Neural progenitor cell (in vitro differentiated cells): Measurements from ENCODE around the gene RORB.
"Not testable (repeated sequence)": the region's sequence is repeated elsewhere in the genome, so short reads cannot be mapped to it uniquely, and the experiment has no call there.

Experiments
- EZH2 ChIP-seq: fragments of 200-600 bp; sonication (generic); IDR thresholded peaks from 2 replicates; pipeline ENCODE4 v1.6.1; 2017; ENCODE audit warnings: antibody characterized with exemption, mild to moderate bottlenecking, moderate library complexity
- EZH2phosphoT487 ChIP-seq: fragments of 200-600 bp; sonication (generic); IDR thresholded peaks from 2 replicates; pipeline ENCODE4 v1.6.1; 2017; ENCODE audit warnings: antibody characterized with exemption
- TF ChIP-seq, protein P1 (sequence below): fragments of 200-600 bp; sonication (generic); IDR thresholded peaks from 2 replicates; pipeline ENCODE4 v1.5.1; 2017; ENCODE audit warnings: antibody characterized with exemption, mild to moderate bottlenecking

GRCh38 chr9:74530458-74530857 is 33.3 kb downstream of the RORB start:
- TF ChIP-seq, protein P1, sequence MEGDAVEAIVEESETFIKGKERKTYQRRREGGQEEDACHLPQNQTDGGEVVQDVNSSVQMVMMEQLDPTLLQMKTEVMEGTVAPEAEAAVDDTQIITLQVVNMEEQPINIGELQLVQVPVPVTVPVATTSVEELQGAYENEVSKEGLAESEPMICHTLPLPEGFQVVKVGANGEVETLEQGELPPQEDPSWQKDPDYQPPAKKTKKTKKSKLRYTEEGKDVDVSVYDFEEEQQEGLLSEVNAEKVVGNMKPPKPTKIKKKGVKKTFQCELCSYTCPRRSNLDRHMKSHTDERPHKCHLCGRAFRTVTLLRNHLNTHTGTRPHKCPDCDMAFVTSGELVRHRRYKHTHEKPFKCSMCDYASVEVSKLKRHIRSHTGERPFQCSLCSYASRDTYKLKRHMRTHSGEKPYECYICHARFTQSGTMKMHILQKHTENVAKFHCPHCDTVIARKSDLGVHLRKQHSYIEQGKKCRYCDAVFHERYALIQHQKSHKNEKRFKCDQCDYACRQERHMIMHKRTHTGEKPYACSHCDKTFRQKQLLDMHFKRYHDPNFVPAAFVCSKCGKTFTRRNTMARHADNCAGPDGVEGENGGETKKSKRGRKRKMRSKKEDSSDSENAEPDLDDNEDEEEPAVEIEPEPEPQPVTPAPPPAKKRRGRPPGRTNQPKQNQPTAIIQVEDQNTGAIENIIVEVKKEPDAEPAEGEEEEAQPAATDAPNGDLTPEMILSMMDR = peak; percentile 46
- not testable (repeated sequence) for TF ChIP-seq EZH2, EZH2phosphoT487
